Measurements from ENCODE around the gene HYCC1. TPM values are rescaled to one million over a fixed set of nuclear protein-coding genes. Genes with fewer than 3 reads are reported as not detected.
A peak's percentile ranks its signal among the peaks of the same experiment; 100 is the strongest.

HYCC1 gene
- polyA plus RNA-seq, 6 donors from 2014 or later: 25.1 to 68.2 (median 57.7) TPM

GRCh38 chr7:23026164-23026563, 12.2 kb upstream of the HYCC1 start:
- no peak for ATAC-seq (ENCODE audit: low read depth in 2 of 2)
- peak overlapping the region; percentile 27 to 91 (median 78) for H3K27ac Mint-ChIP-seq

GRCh38 chr7:23024454-23024853, 10.5 kb upstream of the HYCC1 start:
- Mint-ChIP-seq H3K4me3 (peak overlapping the region in 6 of 8 donors; percentile 25 to 79 (median 58)), H3K9me3 (peaks cover 0 to 13% (median 1%) of the 10 kb centered on the region in 7 donors), H3K27me3 (no peaks in the 10 kb centered on the region), H3K4me1 (peaks cover 47 to 70% (median 58%) of the 10 kb centered on the region in 3 donors), H3K27ac (peak overlapping the region; percentile 20 to 93 (median 84)), H3K36me3 (peaks cover 0 to 16% of the 10 kb centered on the region in 2 donors)
- DNase-seq (no peak), ATAC-seq (ENCODE audit: low read depth in 2 of 2) (peak; percentile 63 to 79)

More at GRCh38 chr7:23026164-23026563, 12.2 kb upstream of the HYCC1 start:
- DNase-seq: no peak
- H3K27me3 Mint-ChIP-seq: no peaks in the 10 kb centered on the region
- peak overlapping the region in 3 of 8 donors; percentile 10 to 37 (median 34) for H3K4me3 Mint-ChIP-seq
- H3K4me1 Mint-ChIP-seq: peaks cover 36 to 53% (median 47%) of the 10 kb centered on the region in 3 donors
- H3K36me3 Mint-ChIP-seq: peaks cover 0 to 14% of the 10 kb centered on the region in 2 donors
- peaks cover 0 to 12% (median 1%) of the 10 kb centered on the region in 7 donors for H3K9me3 Mint-ChIP-seq

GRCh38 chr7:23022851-23023250, 8.9 kb upstream of the HYCC1 start:
- Mint-ChIP-seq H3K36me3 (peaks cover 0 to 23% of the 10 kb centered on the region in 2 donors), H3K27me3 (no peaks in the 10 kb centered on the region), H3K9me3 (peaks cover 0 to 13% (median 5%) of the 10 kb centered on the region in 7 donors), H3K4me3 (peak overlapping the region in 4 of 8 donors; percentile 29 to 73 (median 44)), H3K4me1 (peaks cover 59 to 81% (median 67%) of the 10 kb centered on the region in 3 donors), H3K27ac (peak overlapping the region in 3 of 6 donors; percentile 7 to 57 (median 56))
- DNase-seq (no peak), ATAC-seq (ENCODE audit: low read depth in 2 of 2) (no peak)

DNA sequence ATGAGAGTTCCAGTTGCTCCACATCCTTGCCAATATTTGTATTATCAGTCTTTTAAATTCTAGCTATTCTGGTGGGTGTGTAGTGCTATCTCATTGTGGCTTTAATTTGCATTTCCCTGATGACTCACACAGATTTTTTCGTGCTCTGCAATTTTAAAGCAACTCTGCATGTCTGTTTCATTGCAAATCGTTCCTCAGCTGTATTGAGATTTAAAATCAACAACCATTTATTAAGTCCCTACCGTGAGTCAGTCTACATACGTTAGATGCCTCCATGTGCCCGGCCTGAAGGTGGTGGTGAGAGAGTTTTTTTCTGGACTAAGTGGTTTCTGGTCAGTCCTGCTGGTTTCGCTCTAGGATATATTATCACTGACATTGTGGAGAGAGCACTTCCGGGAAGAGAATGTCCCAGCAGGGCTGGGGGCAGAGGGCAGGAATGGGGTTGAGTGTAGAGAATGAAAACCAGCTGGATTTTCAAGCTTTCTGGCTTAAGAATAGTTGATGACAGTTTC, 8.4 kb upstream of the HYCC1 start:
- H3K36me3 Mint-ChIP-seq: peaks cover 0 to 23% of the 10 kb centered on the region in 2 donors
- H3K27ac Mint-ChIP-seq: peak overlapping the region in 4 of 6 donors; percentile 7 to 44 (median 22)
- peaks cover 0 to 15% (median 5%) of the 10 kb centered on the region in 7 donors for H3K9me3 Mint-ChIP-seq
- no peaks in the 10 kb centered on the region for H3K27me3 Mint-ChIP-seq
- H3K4me1 Mint-ChIP-seq: peaks cover 62 to 87% (median 72%) of the 10 kb centered on the region in 3 donors
- no peak for DNase-seq
- ATAC-seq (ENCODE audit: low read depth in 2 of 2): no peak
- H3K4me3 Mint-ChIP-seq: peak overlapping the region in 3 of 8 donors; percentile 22 to 54 (median 53)

GRCh38 chr7:23021596-23021995, 7.7 kb upstream of the HYCC1 start:
- peaks cover 66 to 87% (median 72%) of the 10 kb centered on the region in 3 donors for H3K4me1 Mint-ChIP-seq
- H3K27ac Mint-ChIP-seq: peak overlapping the region in 1 of 6 donors; percentile 15
- peaks cover 0 to 15% (median 5%) of the 10 kb centered on the region in 7 donors for H3K9me3 Mint-ChIP-seq
- ATAC-seq (ENCODE audit: low read depth in 2 of 2) (no peak), DNase-seq (no peak)
- H3K27me3 Mint-ChIP-seq: no peaks in the 10 kb centered on the region
- no peak overlapping the region for H3K4me3 Mint-ChIP-seq
- peaks cover 0 to 23% of the 10 kb centered on the region in 2 donors for H3K36me3 Mint-ChIP-seq

DNA sequence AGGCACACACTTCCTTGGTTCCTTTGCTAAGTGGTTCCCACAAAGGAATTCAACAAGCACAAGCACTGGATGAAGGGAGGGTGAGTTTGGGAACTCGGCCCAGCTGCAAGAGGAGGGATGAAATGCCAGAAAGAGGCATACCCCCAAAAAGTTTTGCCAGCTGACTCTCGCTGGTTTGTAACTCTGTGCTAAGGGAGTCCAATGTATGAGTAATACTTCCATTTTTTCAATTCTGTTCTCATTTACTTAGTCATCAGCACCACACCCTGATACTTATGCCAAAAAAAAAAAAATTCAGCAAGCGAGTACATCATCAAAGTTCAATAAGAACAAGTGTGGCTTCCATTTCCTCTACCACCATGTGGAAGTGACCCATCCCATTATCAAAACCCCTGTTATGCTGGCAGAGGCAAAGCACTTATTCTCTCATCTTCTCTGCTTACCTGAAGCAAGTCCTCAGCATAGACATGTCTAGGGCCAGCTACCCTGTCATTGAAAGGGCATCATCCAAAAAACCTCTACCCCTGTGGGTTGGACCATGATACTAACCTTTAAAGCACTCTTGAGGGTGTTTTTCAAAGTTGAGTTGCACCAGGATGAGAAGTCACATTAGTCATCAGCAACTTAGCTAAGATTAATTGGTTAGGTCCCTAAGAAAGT, 6.9 kb upstream of the HYCC1 start:
- peak overlapping the region in 4 of 8 donors; percentile 6 to 80 (median 35) for H3K4me3 Mint-ChIP-seq
- ATAC-seq (ENCODE audit: low read depth in 2 of 2) (no peak), DNase-seq (no peak)
- H3K27ac Mint-ChIP-seq: peak overlapping the region in 2 of 6 donors; percentile 11 to 15
- no peaks in the 10 kb centered on the region for H3K27me3 Mint-ChIP-seq
- H3K36me3 Mint-ChIP-seq: peaks cover 3 to 23% of the 10 kb centered on the region in 2 donors
- H3K4me1 Mint-ChIP-seq: peaks cover 68 to 88% (median 74%) of the 10 kb centered on the region in 3 donors
- peaks cover 4 to 15% (median 5%) of the 10 kb centered on the region in 7 donors for H3K9me3 Mint-ChIP-seq

- ATAC-seq (ENCODE audit: low read depth in 2 of 2) (no peak), DNase-seq (no peak)
- H3K27ac Mint-ChIP-seq: peak overlapping the region in 5 of 6 donors; percentile 30 to 76 (median 70)
- H3K36me3 Mint-ChIP-seq: peaks cover 3 to 29% of the 10 kb centered on the region in 2 donors
- H3K4me3 Mint-ChIP-seq: peak overlapping the region in 7 of 8 donors; percentile 42 to 79 (median 72)
- peaks cover 67 to 86% (median 68%) of the 10 kb centered on the region in 3 donors for H3K4me1 Mint-ChIP-seq
- peaks cover 4 to 15% (median 5%) of the 10 kb centered on the region in 7 donors for H3K9me3 Mint-ChIP-seq
- H3K27me3 Mint-ChIP-seq: no peaks in the 10 kb centered on the region
Measured at GRCh38 chr7:23018750-23019149, 4.8 kb upstream of the HYCC1 start.

GRCh38 chr7:23017309-23017708, 3.4 kb upstream of the HYCC1 start:
- Mint-ChIP-seq H3K4me3 (peak overlapping the region; percentile 46 to 88 (median 74)), H3K36me3 (peaks cover 3 to 29% of the 10 kb centered on the region in 2 donors), H3K27me3 (no peaks in the 10 kb centered on the region), H3K4me1 (peaks cover 56 to 71% (median 59%) of the 10 kb centered on the region in 3 donors), H3K27ac (peak overlapping the region; percentile 12 to 80 (median 38)), H3K9me3 (peaks cover 4 to 13% (median 5%) of the 10 kb centered on the region in 7 donors)
- no peak for ATAC-seq (ENCODE audit: low read depth in 2 of 2)
- peak; percentile 48 for DNase-seq

DNA sequence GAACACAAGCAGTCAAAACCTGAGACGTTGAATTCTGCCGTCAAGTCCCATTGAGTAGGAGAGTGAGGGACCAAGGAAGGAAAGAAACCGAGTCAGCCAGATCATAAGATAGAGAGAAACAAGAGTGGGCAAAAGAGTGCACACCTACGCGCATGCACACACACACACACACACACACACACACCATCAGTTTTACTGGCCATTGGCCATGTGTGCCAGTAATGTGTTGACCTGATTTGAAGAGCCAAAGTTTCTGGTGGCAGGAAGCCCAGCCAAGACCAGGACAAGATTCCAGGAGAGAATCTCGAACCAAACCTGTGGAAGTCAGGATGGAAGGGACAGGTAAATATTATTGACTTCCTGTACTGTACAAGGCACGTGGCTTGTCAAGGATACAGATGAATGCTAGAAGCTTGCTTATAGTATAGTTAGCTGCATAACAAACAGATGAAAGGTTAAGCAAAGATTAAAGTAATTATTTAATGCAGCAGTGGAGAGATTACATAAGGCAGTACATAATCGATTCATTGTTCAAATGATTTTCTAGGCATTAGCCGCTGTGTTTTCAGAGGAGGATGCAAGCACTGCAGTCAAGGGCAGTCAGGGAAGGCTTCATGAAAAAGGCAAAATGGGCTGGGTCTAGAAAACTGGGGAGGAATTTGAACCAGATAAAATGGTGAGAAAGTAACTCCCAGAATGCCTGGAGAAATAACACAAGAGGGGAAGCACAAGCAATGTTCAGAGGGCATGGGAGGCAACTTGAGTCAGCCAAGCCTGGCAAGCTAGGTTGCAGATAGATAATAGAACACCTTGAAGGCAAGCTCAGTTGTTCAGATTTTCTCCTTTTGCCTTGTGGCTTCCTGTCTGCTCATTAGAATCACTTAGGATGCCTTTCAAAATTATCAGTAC, 2.7 kb upstream of the HYCC1 start:
- Mint-ChIP-seq H3K27me3 (no peaks in the 10 kb centered on the region), H3K36me3 (peaks cover 3 to 22% of the 10 kb centered on the region in 2 donors), H3K9me3 (peaks cover 3 to 12% (median 5%) of the 10 kb centered on the region in 7 donors), H3K4me3 (peak overlapping the region; percentile 32 to 88 (median 80)), H3K27ac (peak overlapping the region; percentile 37 to 96 (median 82)), H3K4me1 (peaks cover 49 to 69% (median 53%) of the 10 kb centered on the region in 3 donors)
- DNase-seq: no peak
- ATAC-seq (ENCODE audit: low read depth in 2 of 2): no peak

DNA sequence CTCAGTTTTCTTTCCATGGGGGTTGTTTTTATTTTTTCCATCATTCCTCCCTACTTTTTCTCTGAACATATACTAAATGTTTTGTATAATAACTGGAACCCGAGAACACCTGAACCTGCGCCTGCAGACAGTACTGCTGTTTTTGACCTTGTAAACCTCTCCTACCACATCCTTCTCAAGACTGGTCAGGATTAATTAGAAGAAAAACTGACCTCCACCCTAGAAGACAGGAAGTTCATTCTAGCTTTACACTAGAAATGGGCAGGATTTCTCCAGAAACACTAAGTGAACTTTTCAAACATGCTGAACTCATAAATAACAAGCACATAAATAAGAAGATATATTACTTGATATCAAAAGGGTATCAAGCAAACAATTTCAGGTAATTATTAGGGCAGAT, 751 bp upstream of the HYCC1 start:
- ATAC-seq (ENCODE audit: low read depth in 2 of 2) (no peak), DNase-seq (no peak)
- Mint-ChIP-seq H3K4me3 (peak overlapping the region in 4 of 8 donors; percentile 46 to 99 (median 74)), H3K9me3 (peaks cover 2 to 7% (median 4%) of the 10 kb centered on the region in 7 donors), H3K27me3 (no peaks in the 10 kb centered on the region), H3K4me1 (peaks cover 34 to 51% (median 40%) of the 10 kb centered on the region in 3 donors), H3K36me3 (peaks cover 3 to 15% of the 10 kb centered on the region in 2 donors), H3K27ac (peak overlapping the region in 4 of 6 donors; percentile 5 to 96 (median 44))

- Mint-ChIP-seq H3K36me3 (peaks cover 3 to 8% of the 10 kb centered on the region in 2 donors), H3K27me3 (no peaks in the 10 kb centered on the region), H3K27ac (no peak overlapping the region), H3K4me1 (peaks cover 28 to 40% (median 29%) of the 10 kb centered on the region in 3 donors), H3K4me3 (no peak overlapping the region), H3K9me3 (peaks cover 0 to 5% (median 2%) of the 10 kb centered on the region in 7 donors)
- DNase-seq (peak; percentile 26), ATAC-seq (ENCODE audit: low read depth in 2 of 2) (peak in 1 of 2 donors; percentile 1)
Measured at GRCh38 chr7:23012908-23013714, 819 bp downstream of the HYCC1 start.

GRCh38 chr7:23012186-23012585, 1.7 kb downstream of the HYCC1 start:
- Mint-ChIP-seq H3K4me3 (no peak overlapping the region), H3K9me3 (peaks cover 0 to 5% (median 0%) of the 10 kb centered on the region in 7 donors), H3K27me3 (no peaks in the 10 kb centered on the region), H3K36me3 (peaks cover 3 to 8% of the 10 kb centered on the region in 2 donors), H3K4me1 (peaks cover 24 to 39% (median 24%) of the 10 kb centered on the region in 3 donors), H3K27ac (no peak overlapping the region)
- no peak for DNase-seq
- no peak for ATAC-seq (ENCODE audit: low read depth in 2 of 2)

All from naive B cell (primary cell).